BE2C (cell line): ENCODE measurements around the gene GPATCH2. TPM values are rescaled to one million over a fixed set of nuclear protein-coding genes. Genes with fewer than 3 reads are reported as not detected.
A peak's percentile ranks its signal among the peaks of the same experiment; 100 is the strongest.

Experiments
- DNase-seq: peaks from one replicate; pipeline ENCODE4 v3.0.0-alpha.2; 2020
- H3K27me3 ChIP-seq: fragments of 250-450 bp; sonication (Bioruptor Pico); 2 replicates; pipeline ENCODE4 v1.5.1; 2020; ENCODE audit warnings: mild to moderate bottlenecking
- H3K36me3 ChIP-seq: fragments of 250-450 bp; sonication (Bioruptor Pico); 2 replicates; pipeline ENCODE4 v1.5.1; 2020; ENCODE audit warnings: mild to moderate bottlenecking
- H3K4me1 ChIP-seq: fragments of 250-450 bp; sonication (Bioruptor Pico); 2 replicates; pipeline ENCODE4 v1.5.1; 2020
- H3K4me3 ChIP-seq: 2 replicates; pipeline ENCODE4 v1.5.1; 2011; ENCODE audit warnings: low read depth, low read length
- H3K9me3 ChIP-seq: fragments of 250-450 bp; sonication (Bioruptor Pico); 2 replicates; pipeline ENCODE4 v1.5.1; 2020
- CTCF ChIP-seq: IDR thresholded peaks from 2 replicates; pipeline ENCODE4 v1.5.1; 2012; ENCODE audit warnings: mild to moderate bottlenecking, low read depth, low read length
- polyA plus RNA-seq: library from polyadenylated mRNA; unstranded; fragments of >200 nt; gene quantifications from one replicate; pipeline ENCODE4 v1.2.1, GENCODE V29; 2012; ENCODE audit warnings: low read depth, missing spikeins; ENCODE audit not compliant: insufficient read length, insufficient read depth

GPATCH2 gene
- polyA plus RNA-seq: 5.9 TPM

- Histone ChIP-seq H3K4me3 (peak within 1 kb of the TSS; percentile 92), H3K36me3 (no peaks in the 10 kb centered on the region), H3K4me1 (peaks cover 4% of the 10 kb centered on the region; the same call in 1 of the 2 replicates), H3K9me3 (no peaks in the 10 kb centered on the region), H3K27me3 (no peaks in the 10 kb centered on the region)
- DNase-seq: peak; percentile 84
- TF ChIP-seq CTCF: peak; percentile 32
These were observed at the start of gene GPATCH2, which contains the start of gene SPATA17 for GRCh38 chr1:217630711-217631591. GPATCH2 (minus strand) TSS chr1:217631090; CDS start chr1:217630971, 119 bp downstream. SPATA17 (plus strand) TSS chr1:217631344; CDS start chr1:217631379, 35 bp downstream.

- no peak for DNase-seq
- H3K9me3 ChIP-seq: no peaks in the 10 kb centered on the region
- H3K36me3 ChIP-seq: no peaks in the 10 kb centered on the region
- H3K4me1 ChIP-seq: no peaks in the 10 kb centered on the region
- TF ChIP-seq CTCF: no peak
- no peak overlapping the region for H3K4me3 ChIP-seq
- no peaks in the 10 kb centered on the region for H3K27me3 ChIP-seq
These were observed 43.3 kb upstream of the GPATCH2 start for GRCh38 chr1:217674028-217674729.

GRCh38 chr1:217673387-217673786 lies 42.5 kb upstream of the GPATCH2 start:
- no peak overlapping the region for H3K4me3 ChIP-seq
- H3K27me3 ChIP-seq: no peaks in the 10 kb centered on the region
- no peak for DNase-seq
- no peaks in the 10 kb centered on the region for H3K4me1 ChIP-seq
- no peaks in the 10 kb centered on the region for H3K9me3 ChIP-seq
- no peak for TF ChIP-seq CTCF
- no peaks in the 10 kb centered on the region for H3K36me3 ChIP-seq

- Histone ChIP-seq H3K36me3 (no peaks in the 10 kb centered on the region), H3K4me1 (no peaks in the 10 kb centered on the region), H3K9me3 (no peaks in the 10 kb centered on the region), H3K27me3 (no peaks in the 10 kb centered on the region), H3K4me3 (no peak overlapping the region)
- no peak for DNase-seq
- TF ChIP-seq CTCF: no peak
These were observed 37.6 kb upstream of the GPATCH2 start for GRCh38 chr1:217668351-217668940.

- no peak for DNase-seq
- no peaks in the 10 kb centered on the region for H3K36me3 ChIP-seq
- TF ChIP-seq CTCF: no peak
- H3K27me3 ChIP-seq: no peaks in the 10 kb centered on the region
- H3K4me3 ChIP-seq: no peak overlapping the region
- no peaks in the 10 kb centered on the region for H3K4me1 ChIP-seq
- no peaks in the 10 kb centered on the region for H3K9me3 ChIP-seq
These were observed 30.5 kb upstream of the GPATCH2 start for GRCh38 chr1:217661407-217661806.
